Measurements from ENCODE around the gene CYB5R2.

Gene CYB5R2

DNA sequence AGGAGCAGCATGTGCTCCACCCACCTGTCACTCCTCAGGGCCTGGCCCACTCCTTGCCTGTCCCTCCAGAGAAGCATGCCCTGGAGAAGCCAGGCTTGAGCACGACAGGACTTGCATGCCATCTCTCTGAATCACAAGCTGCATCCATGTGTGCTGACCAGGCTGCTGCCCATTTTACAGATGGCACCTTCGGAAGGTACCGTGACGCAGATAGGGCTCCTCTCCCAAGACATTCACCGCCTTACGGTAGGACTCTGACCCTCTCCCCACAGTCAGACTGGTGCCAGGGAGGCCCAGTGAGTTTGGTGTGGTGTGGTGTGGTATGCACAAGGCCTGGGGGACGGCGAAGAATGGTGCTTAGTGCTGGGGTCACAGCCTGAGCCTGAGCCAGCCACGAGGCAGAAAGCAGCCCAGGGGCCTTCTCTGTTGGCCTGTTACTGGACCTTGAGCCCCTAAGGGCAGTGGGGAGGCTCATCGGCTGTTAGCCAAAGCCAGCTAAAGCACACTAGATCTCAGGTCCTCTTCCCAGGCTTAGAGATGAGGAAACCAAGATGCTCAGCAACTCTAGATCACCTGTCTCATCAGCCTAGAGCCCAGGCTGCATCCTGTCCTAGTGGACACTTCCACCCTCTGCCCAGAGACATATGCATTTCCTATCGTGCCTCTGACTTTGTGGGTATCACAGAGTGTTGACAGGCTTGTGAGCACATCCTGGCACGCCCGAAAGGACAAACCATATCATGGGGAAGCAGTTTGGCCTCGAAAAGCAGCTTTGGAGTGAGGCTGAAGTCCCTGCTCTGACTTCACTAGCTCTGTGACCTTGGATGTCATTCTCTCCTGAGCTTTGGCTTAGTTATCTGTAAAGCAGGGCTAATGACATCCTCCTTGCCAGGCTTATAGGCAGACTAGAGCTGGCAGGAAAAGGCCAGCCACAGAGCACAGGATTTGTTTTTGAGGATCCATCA is 17.8 kb downstream of the CYB5R2 start:
- no peak overlapping the region for H3K27ac ChIP-seq
- no peak for DNase-seq (ENCODE audit: low spot score)
- TF ChIP-seq CTCF (conservative IDR thresholded peaks at IDR 0.05; ENCODE audit: low read depth): no peak
- CTCF ChIA-PET: interaction anchor here (1.1 to 4.2 kb wide), 3 partner anchors 10 to 303 kb away, joined by 3 to 69 read pairs (median 3); no protein-coding TSS in a partner anchor
- POLR2A ChIA-PET (ENCODE audit: low non-redundant PET): no interaction called here

- no peak overlapping the region for H3K27ac ChIP-seq
- CTCF ChIA-PET: interaction anchor here (0.6 to 4.2 kb wide), 2 partner anchors 82 to 205 kb away, joined by 4 to 69 read pairs; no protein-coding TSS in a partner anchor
- no peak for DNase-seq (ENCODE audit: low spot score)
- POLR2A ChIA-PET (ENCODE audit: low non-redundant PET): no interaction called here
- TF ChIP-seq CTCF (conservative IDR thresholded peaks at IDR 0.05; ENCODE audit: low read depth): no peak
Measured at GRCh38 chr11:7654195-7654705, 19.1 kb downstream of the CYB5R2 start.

DNA sequence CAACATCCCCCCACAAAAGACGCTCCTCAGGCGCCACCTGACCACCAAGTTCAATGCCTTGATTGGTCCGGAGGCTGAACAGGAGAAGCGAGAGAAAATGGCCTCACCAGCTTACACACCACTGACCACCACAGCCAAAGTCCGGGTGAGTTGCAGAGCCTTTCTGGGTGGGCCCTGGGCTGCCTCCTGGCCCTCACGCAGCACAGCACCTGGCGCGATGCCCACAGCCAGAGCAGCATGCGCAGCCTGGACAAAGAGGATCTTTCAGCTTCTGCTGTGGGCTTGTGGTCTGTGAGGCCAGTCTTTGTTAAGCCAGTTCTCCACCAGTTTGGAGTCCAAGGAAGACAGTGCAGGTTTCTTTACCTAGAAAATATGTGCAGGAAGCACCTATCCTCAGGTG is 21.6 kb downstream of the CYB5R2 start:
- no peak for DNase-seq (ENCODE audit: low spot score)
- CTCF ChIA-PET: interaction anchor here (1.7 kb wide), 1 partner anchor 80 kb away, joined by 8 read pairs; no protein-coding TSS in a partner anchor
- TF ChIP-seq CTCF (conservative IDR thresholded peaks at IDR 0.05; ENCODE audit: low read depth): no peak
- POLR2A ChIA-PET (ENCODE audit: low non-redundant PET): no interaction called here
- H3K27ac ChIP-seq: no peak overlapping the region

- CTCF ChIA-PET: interaction anchor here (1.7 kb wide), 1 partner anchor 80 kb away, joined by 8 read pairs; no protein-coding TSS in a partner anchor
- no peak for TF ChIP-seq CTCF (conservative IDR thresholded peaks at IDR 0.05; ENCODE audit: low read depth)
- POLR2A ChIA-PET (ENCODE audit: low non-redundant PET): no interaction called here
- H3K27ac ChIP-seq: no peak overlapping the region
- DNase-seq (ENCODE audit: low spot score): no peak
Measured at GRCh38 chr11:7651140-7651551, 22.2 kb downstream of the CYB5R2 start.

DNA sequence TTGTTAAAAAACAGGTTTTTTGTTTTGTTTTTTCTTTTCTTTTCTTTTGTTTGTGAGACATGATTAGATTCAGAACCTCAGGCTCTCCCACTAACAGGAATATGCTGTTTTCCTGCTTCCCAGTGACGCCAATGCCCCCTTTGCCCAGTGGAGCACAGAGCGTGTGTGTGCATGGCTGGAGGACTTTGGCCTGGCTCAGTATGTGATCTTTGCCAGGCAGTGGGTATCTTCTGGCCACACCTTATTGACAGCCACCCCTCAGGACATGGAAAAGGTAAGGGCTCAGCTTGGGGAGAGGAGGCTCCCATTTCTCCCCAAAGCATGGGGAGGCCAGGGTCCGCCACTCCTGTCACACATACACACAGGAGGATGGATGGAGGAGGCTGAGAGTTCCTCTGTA is 25.0 kb downstream of the CYB5R2 start:
- ChIA-PET POLR2A (ENCODE audit: low non-redundant PET) (interaction anchor here (0.6 kb wide), 1 partner anchor 371 kb away, joined by 3 read pairs; no protein-coding TSS in a partner anchor), CTCF (interaction anchor here (0.8 kb wide), 1 partner anchor 135 kb away, joined by 3 read pairs; the partner anchor contains the start of gene PPFIBP2)
- H3K27ac ChIP-seq: no peak overlapping the region
- no peak for TF ChIP-seq CTCF (conservative IDR thresholded peaks at IDR 0.05; ENCODE audit: low read depth)
- no peak for DNase-seq (ENCODE audit: low spot score)

DNA sequence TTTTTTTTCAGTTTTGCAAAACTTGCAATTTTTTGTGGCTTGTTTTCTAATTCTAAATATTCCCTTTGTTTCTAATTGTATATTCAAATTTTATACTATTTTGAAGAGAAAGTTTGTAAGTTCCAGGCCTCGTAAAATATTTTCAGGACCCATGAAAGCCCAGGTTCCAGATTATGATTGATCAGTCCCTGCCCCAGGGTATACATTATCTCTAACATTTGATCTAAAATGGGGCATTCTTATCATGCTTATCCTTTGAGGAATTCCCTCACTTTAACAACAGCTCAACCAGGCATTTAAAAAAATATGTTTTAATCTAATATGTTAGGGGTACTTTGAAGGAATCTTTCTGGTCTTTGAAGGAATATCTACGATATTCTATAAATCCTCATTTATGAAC is 26.4 kb downstream of the CYB5R2 start:
- POLR2A ChIA-PET (ENCODE audit: low non-redundant PET): no interaction called here
- no peak overlapping the region for H3K27ac ChIP-seq
- no peak for TF ChIP-seq CTCF (conservative IDR thresholded peaks at IDR 0.05; ENCODE audit: low read depth)

More for the DNA sequence above, 26.4 kb downstream of the CYB5R2 start:
- DNase-seq (ENCODE audit: low spot score): no peak
- CTCF ChIA-PET: interaction anchor here (0.8 kb wide), 1 partner anchor 76 kb away, joined by 4 read pairs; no protein-coding TSS in a partner anchor

Data from RWPE1 (cell line).